Mesendoderm (in vitro differentiated cells): Measurements from ENCODE around the gene CHRNA5. TPM values are rescaled to one million over a fixed set of nuclear protein-coding genes. Genes with fewer than 3 reads are reported as not detected.

Experiments
- small RNA-seq: library from polyadenylated mRNA; stranded (forward); fragments of <200 nt; extraction: miRNeasy Mini kit (QIAGEN cat#:217004); gene quantifications from one replicate; pipeline ENCODE3, GENCODE V24; 2013; ENCODE audit not compliant: insufficient read depth

Gene CHRNA5

Small RNAs within 50 kb of the gene (small RNA-seq; reads per million reads assigned to genes)
- gene AC067863.2 = not detected
